Mucosa of descending colon (tissue), 3 donors: ENCODE data around the gene BANF1. TPM values are rescaled to one million over a fixed set of nuclear protein-coding genes. Genes with fewer than 3 reads are reported as not detected.

Experiments
- ATAC-seq: fragments of 200-7000 bp; cut with Tn5 transposase; one replicate; pipeline ENCODE4 v1.9.1; 2020; ENCODE audit warnings: mild to moderate bottlenecking, moderate library complexity
- DNase-seq, 3 donors: peaks; one replicate each; pipeline ENCODE4 v3.0.0-alpha.2; 2020
- H3K36me3 ChIP-seq: fragments of 200-600 bp; one replicate; pipeline ENCODE4 v1.8.0; 2021; ENCODE audit warnings: low read depth, mild to moderate bottlenecking
- H3K4me1 ChIP-seq: fragments of 200-600 bp; one replicate; pipeline ENCODE4 v1.8.0; 2021; ENCODE audit warnings: low read depth, mild to moderate bottlenecking
- H3K4me3 ChIP-seq: fragments of 200-600 bp; one replicate; pipeline ENCODE4 v1.8.0; 2021; ENCODE audit warnings: mild to moderate bottlenecking
- H3K9me3 ChIP-seq: fragments of 200-600 bp; one replicate; pipeline ENCODE4 v1.8.0; 2021; ENCODE audit warnings: mild to moderate bottlenecking
- CTCF ChIP-seq: fragments of 200-600 bp; IDR thresholded peaks from one replicate; pipeline ENCODE4 v1.8.0; 2022; ENCODE audit warnings: antibody characterized with exemption, mild to moderate bottlenecking
- intact Hi-C, 2 donors: fragments of 100-400 bp; cut with DNase I in 1 of 2; cut with micrococcal nuclease in 1 of 2; formaldehyde crosslinking; loops; one replicate each; pipeline versions ENCODE4 v1.11.0 to v1.11.1; 2022; cut with DNase I, micrococcal nuclease
- long read RNA-seq, 2 donors: library from polyadenylated mRNA; unstranded; transcript quantifications; one replicate each; pipeline ENCODE4 v2.0.0, GENCODE V29; 2019 to 2021
- total RNA-seq, 3 donors: library from RNA; stranded (reverse); fragmentation: NEBNext Ultra II Directional in 2 of 3; extraction: Animal tissue kit (Norgen Biotek cat#: 25700) in 2 of 3; gene quantifications; one replicate each; pipeline versions ENCODE4 v1.2.1 to v1.2.4, GENCODE V29; 2021 to 2023
- donor health status: DM: no; HTN: no; CAD: no; lungs with moderate emphysema.
- donor health status: DM: no; HTN: no; CAD: no.
- donor health status: DM: no; HTN: yes; CAD: no.

The BANF1 gene
- 100 to 1,000 TPM; 130 to 155 (median 131) TPM for total RNA-seq
- long read RNA-seq, donor 1, transcript BANF1-208 (3 exons, 1,135 nt) = minor isoform, 5 of 42 reads
- long read RNA-seq, donor 1, transcript BANF1-201 (3 exons, 1,155 nt) = major isoform, 28 of 42 reads
- long read RNA-seq, donor 1, partial matches to known transcripts = 7 of 42 reads
- long read RNA-seq, donor 1, other reads (novel, unspliced or antisense) = 0 of 42 reads
- long read RNA-seq, donor 2, transcript BANF1-201 (3 exons, 1,155 nt) = major isoform, 40 of 53 reads
- long read RNA-seq, donor 2, transcript BANF1-202 (3 exons, 946 nt) = minor isoform, 5 of 53 reads
- long read RNA-seq, donor 2, partial matches to known transcripts = 4 of 53 reads
- long read RNA-seq, donor 2, other reads (novel, unspliced or antisense) = 3 of 53 reads

GRCh38 chr11:66001942-66002647, at the start of gene BANF1, which contains the start of gene EIF1AD:
Gene BANF1, plus strand, starts transcription at chr11:66002503. Its CDS starts 748 bp downstream, at chr11:66003251.
Gene EIF1AD, minus strand, starts transcription at chr11:66002157. Its CDS starts 1,768 bp downstream, at chr11:66000389.
- peak; percentile 96 for ATAC-seq
- Histone ChIP-seq H3K36me3 (no peaks in the 10 kb centered on the region), H3K4me3 (peak within 1 kb of the TSS; percentile 70), H3K4me1 (peaks cover 19% of the 10 kb centered on the region), H3K9me3 (no peaks in the 10 kb centered on the region)
- no peak for TF ChIP-seq CTCF
- intact Hi-C loops = no loop called here
- DNase-seq = peak; percentile 93 to 95 (median 94)

- H3K9me3 ChIP-seq = no peaks in the 10 kb centered on the region
- DNase-seq = no peak
- H3K36me3 ChIP-seq = no peaks in the 10 kb centered on the region
- no peak for TF ChIP-seq CTCF
- no peak for ATAC-seq
- H3K4me1 ChIP-seq = peaks cover 4% of the 10 kb centered on the region
- no peak overlapping the region for H3K4me3 ChIP-seq
- intact Hi-C loops = no loop called here
Measured at GRCh38 chr11:65953471-65953870, 48.8 kb upstream of the BANF1 start.

DNA sequence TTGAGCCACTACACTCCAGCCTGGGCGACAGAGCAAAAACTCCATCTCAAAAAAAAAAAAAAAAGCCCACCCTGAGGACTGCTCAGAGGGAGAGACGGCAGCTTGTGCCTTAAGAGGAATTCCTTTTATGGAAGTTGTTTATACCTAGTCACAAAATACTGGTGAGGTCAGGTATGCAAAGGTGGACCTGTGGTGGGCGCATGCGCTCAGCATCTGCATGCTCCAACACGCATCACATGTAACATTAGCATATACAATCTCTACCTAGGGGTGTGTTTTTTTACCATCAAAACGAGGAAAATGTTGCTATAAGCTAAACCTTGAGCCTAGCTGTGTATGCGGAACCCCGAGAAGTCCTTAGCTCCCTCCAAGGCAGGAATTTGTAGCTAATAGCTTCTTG, 47.5 kb upstream of the BANF1 start:
- DNase-seq (no peak), ATAC-seq (no peak)
- Histone ChIP-seq H3K36me3 (no peaks in the 10 kb centered on the region), H3K9me3 (no peaks in the 10 kb centered on the region), H3K4me1 (peaks cover 4% of the 10 kb centered on the region), H3K4me3 (no peak overlapping the region)
- intact Hi-C loops = no loop called here
- TF ChIP-seq CTCF = no peak

- H3K36me3 ChIP-seq = no peaks in the 10 kb centered on the region
- intact Hi-C loops = no loop called here
Measured at GRCh38 chr11:65958291-65958690, 44.0 kb upstream of the BANF1 start.

More at GRCh38 chr11:65958291-65958690, 44.0 kb upstream of the BANF1 start:
- Histone ChIP-seq H3K4me3 (no peak overlapping the region), H3K9me3 (no peaks in the 10 kb centered on the region), H3K4me1 (peaks cover 15% of the 10 kb centered on the region)
- TF ChIP-seq CTCF = no peak
- no peak for ATAC-seq
- DNase-seq = no peak
